MM.1S (cell line): ENCODE data around the gene GNAL.

Experiments
- DNase-seq: peaks from one replicate; pipeline ENCODE4 v3.0.0-alpha.2; 2015
- H2AFZ ChIP-seq: fragments of 300-600 bp; sonication (generic); 2 replicates; pipeline ENCODE4 v1.6.0; 2016; ENCODE audit warnings: antibody characterized with exemption, low read length
- H3F3A ChIP-seq: fragments of 300-600 bp; sonication (generic); 2 replicates; pipeline ENCODE4 v1.6.1; 2016; ENCODE audit warnings: mild to moderate bottlenecking, antibody characterized with exemption, low read length, moderate library complexity, mixed read lengths; ENCODE audit not compliant: insufficient read depth
- H3K27ac ChIP-seq: fragments of 300-600 bp; sonication (generic); 2 replicates; pipeline ENCODE4 v1.5.1; 2016; ENCODE audit warnings: mild to moderate bottlenecking, low read length
- H3K27me3 ChIP-seq: fragments of 300-600 bp; sonication (generic); replicated peaks from 2 replicates; pipeline ENCODE4 v1.6.0; 2016; ENCODE audit warnings: low read length; ENCODE audit not compliant: insufficient read depth
- H3K36me3 ChIP-seq: fragments of 300-600 bp; sonication (generic); replicated peaks from 2 replicates; pipeline ENCODE4 v1.6.1; 2016; ENCODE audit warnings: mild to moderate bottlenecking, low read length, mixed read lengths; ENCODE audit not compliant: insufficient read depth
- H3K4me1 ChIP-seq: fragments of 300-600 bp; sonication (generic); 2 replicates; pipeline ENCODE4 v1.6.1; 2016; ENCODE audit warnings: low read length, mixed read lengths
- H3K4me2 ChIP-seq: fragments of 300-600 bp; sonication (generic); 2 replicates; pipeline ENCODE4 v1.6.0; 2016; ENCODE audit warnings: low read depth, low read length
- H3K4me3 ChIP-seq: fragments of 300-600 bp; sonication (generic); 2 replicates; pipeline ENCODE4 v1.5.1; 2016; ENCODE audit warnings: low read length, mixed read lengths
- H3K79me2 ChIP-seq: fragments of 300-600 bp; sonication (generic); 2 replicates; pipeline ENCODE4 v1.6.1; 2016; ENCODE audit warnings: mixed run types, low read length, mixed read lengths
- H3K9ac ChIP-seq: fragments of 300-600 bp; sonication (generic); 2 replicates; pipeline ENCODE4 v1.6.1; 2016; ENCODE audit warnings: low read length, mixed read lengths
- H3K9me2 ChIP-seq: fragments of 300-600 bp; sonication (generic); replicated peaks from 2 replicates; pipeline ENCODE4 v1.6.1; 2016; ENCODE audit warnings: mild to moderate bottlenecking, low read length, mixed read lengths; ENCODE audit not compliant: insufficient read depth
- H3K9me3 ChIP-seq: fragments of 300-600 bp; sonication (generic); replicated peaks from 2 replicates; pipeline ENCODE4 v1.6.1; 2016; ENCODE audit warnings: mild to moderate bottlenecking, low read length, mixed read lengths; ENCODE audit not compliant: insufficient read depth
- H4K20me1 ChIP-seq: fragments of 300-600 bp; sonication (generic); 2 replicates; pipeline ENCODE4 v1.6.1; 2016; ENCODE audit warnings: mild to moderate bottlenecking, low read length, moderate library complexity, mixed read lengths; ENCODE audit not compliant: insufficient read depth
- CTCF ChIP-seq: fragments of 300-600 bp; sonication (generic); IDR thresholded peaks from 2 replicates; pipeline ENCODE4 v1.5.1; 2016; ENCODE audit warnings: antibody characterized with exemption, low read length, mixed read lengths
- EZH2 ChIP-seq: fragments of 300-600 bp; sonication (generic); optimal IDR thresholded peaks from 2 replicates; pipeline ENCODE3; 2017; ENCODE audit warnings: low read depth, mild to moderate bottlenecking, antibody characterized with exemption, low read length, mixed read lengths
- EZH2phosphoT487 ChIP-seq: fragments of 300-600 bp; sonication (generic); IDR thresholded peaks from 2 replicates; pipeline ENCODE4 v1.6.1; 2018; ENCODE audit warnings: antibody characterized with exemption, low read length

GNAL gene

GRCh38 chr18:11857177-11857887 lies 168.3 kb downstream of the GNAL start:
- no peaks in the 10 kb centered on the region for H4K20me1 ChIP-seq
- peaks cover 6% of the 10 kb centered on the region for H3K4me1 ChIP-seq
- no peaks in the 10 kb centered on the region for H3K9me3 ChIP-seq
- no peaks in the 10 kb centered on the region for H3K27me3 ChIP-seq
- no peak overlapping the region for H2AFZ ChIP-seq
- H3K27ac ChIP-seq, result no peak overlapping the region
- no peak for DNase-seq
- peaks cover 13% of the 10 kb centered on the region for H3K79me2 ChIP-seq
- no peak overlapping the region for H3K9ac ChIP-seq
- H3K4me3 ChIP-seq, result no peak overlapping the region
- H3K4me2 ChIP-seq, result no peak overlapping the region
- H3K9me2 ChIP-seq, result no peaks in the 10 kb centered on the region
- no peaks in the 10 kb centered on the region for H3K36me3 ChIP-seq
- no peaks in the 10 kb centered on the region for H3F3A ChIP-seq
- TF ChIP-seq EZH2 (no peak), CTCF (no peak), EZH2phosphoT487 (no peak)

GRCh38 chr18:11859282-11859830 lies 170.3 kb downstream of the GNAL start:
- no peaks in the 10 kb centered on the region for H4K20me1 ChIP-seq
- H3F3A ChIP-seq, result no peaks in the 10 kb centered on the region
- H3K27me3 ChIP-seq, result no peaks in the 10 kb centered on the region
- no peaks in the 10 kb centered on the region for H3K4me1 ChIP-seq
- no peak overlapping the region for H3K4me2 ChIP-seq
- no peaks in the 10 kb centered on the region for H3K36me3 ChIP-seq
- H3K79me2 ChIP-seq, result no peaks in the 10 kb centered on the region
- no peak for TF ChIP-seq EZH2phosphoT487
- H3K4me3 ChIP-seq, result no peak overlapping the region
- H3K27ac ChIP-seq, result no peak overlapping the region
- no peak for DNase-seq
- no peak overlapping the region for H2AFZ ChIP-seq
- no peaks in the 10 kb centered on the region for H3K9me3 ChIP-seq
- no peaks in the 10 kb centered on the region for H3K9me2 ChIP-seq
- no peak overlapping the region for H3K9ac ChIP-seq

GRCh38 chr18:11859903-11860407 lies 170.9 kb downstream of the GNAL start:
- Histone ChIP-seq H2AFZ (no peak overlapping the region), H3K36me3 (no peaks in the 10 kb centered on the region), H3K4me3 (no peak overlapping the region)

More at GRCh38 chr18:11859903-11860407, 170.9 kb downstream of the GNAL start:
- no peaks in the 10 kb centered on the region for H3K79me2 ChIP-seq
- no peaks in the 10 kb centered on the region for H3F3A ChIP-seq
- H3K27ac ChIP-seq, result no peak overlapping the region
- no peaks in the 10 kb centered on the region for H4K20me1 ChIP-seq
- H3K27me3 ChIP-seq, result no peaks in the 10 kb centered on the region
- H3K4me1 ChIP-seq, result no peaks in the 10 kb centered on the region
- no peak overlapping the region for H3K4me2 ChIP-seq
- H3K9ac ChIP-seq, result no peak overlapping the region
- no peaks in the 10 kb centered on the region for H3K9me3 ChIP-seq
- DNase-seq, result no peak
- no peaks in the 10 kb centered on the region for H3K9me2 ChIP-seq
- TF ChIP-seq CTCF (0 out of 2 replicates have a peak, but pooled peaks have one; percentile 7), EZH2 (no peak)
